ENCODE results near the gene ZNF778. TPM values are rescaled to one million over a fixed set of nuclear protein-coding genes. Genes with fewer than 3 reads are reported as not detected.

The ZNF778 gene
- total and polyA plus RNA-seq, 2 of the 13 experiments (the other 11 are each of a cell fraction or from before 2014, with no cell fraction given): 3.8 to 7.2 TPM

GRCh38 chr16:89232107-89232506, 14.6 kb downstream of the ZNF778 start (continued):
- TF ChIP-seq CBFB (CRISPR knock-in tag; IDR thresholded peaks at IDR 0.05): no peak
- TF ChIP-seq RFXAP (CRISPR knock-in tag; IDR thresholded peaks at IDR 0.05; ENCODE audit: borderline replicate concordance): peak; percentile 84; the same call in 1 of the 2 replicates
- no peak for TF ChIP-seq NAIF1 (CRISPR knock-in tag; IDR thresholded peaks at IDR 0.05; ENCODE audit: borderline replicate concordance)
- no peak for TF ChIP-seq ZNF800 (CRISPR knock-in tag; IDR thresholded peaks at IDR 0.05)
- no peak for TF ChIP-seq BATF2 (CRISPR knock-in tag; IDR thresholded peaks at IDR 0.05)
- TF ChIP-seq E2F1 (CRISPR knock-in tag; IDR thresholded peaks at IDR 0.05): no peak
- TF ChIP-seq ZNF547 (CRISPR knock-in tag; IDR thresholded peaks at IDR 0.05): no peak
- no peak for TF ChIP-seq SUZ12 (IDR thresholded peaks at IDR 0.05; ENCODE audit: low read depth, low read length)
- peak; percentile 59; the same call in 1 of the 2 replicates for TF ChIP-seq MYC (CRISPR knock-in tag; IDR thresholded peaks at IDR 0.05; ENCODE audit: borderline replicate concordance)
- no peak for TF ChIP-seq ASH2L (IDR thresholded peaks at IDR 0.05; ENCODE audit: insufficient read length, low read depth, low read length)
- no peak for TF ChIP-seq PAF1 (CRISPR knock-in tag; IDR thresholded peaks at IDR 0.05)
- no peak for TF ChIP-seq ZSCAN30 (CRISPR knock-in tag; IDR thresholded peaks at IDR 0.05)
- TF ChIP-seq HNRNPLL (IDR thresholded peaks at IDR 0.05; ENCODE audit: low read depth, low read length, poor library complexity, severe bottlenecking): no peak
- TF ChIP-seq FIP1L1 (IDR thresholded peaks at IDR 0.05; ENCODE audit: borderline replicate concordance, insufficient read depth, low read depth, low read length): no peak
- no peak for TF ChIP-seq ZNF7 (CRISPR knock-in tag; IDR thresholded peaks at IDR 0.05)
- peak; percentile 9; the same call in 1 of the 2 replicates for TF ChIP-seq FOXA1 (IDR thresholded peaks at IDR 0.05)
- TF ChIP-seq FOXA1 (CRISPR knock-in tag; IDR thresholded peaks at IDR 0.05): peak; percentile 78
- TF ChIP-seq KDM2A (CRISPR knock-in tag; IDR thresholded peaks at IDR 0.05; ENCODE audit: borderline replicate concordance, low read depth): peak; percentile 48; the same call in 1 of the 2 replicates
- no peak; the same call in 1 of the 2 replicates for TF ChIP-seq SOX13 (IDR thresholded peaks at IDR 0.05)
- peak in 1 of 2 experiments; percentile 73; a peak in 2 of 4 replicates for TF ChIP-seq SOX13 (CRISPR knock-in tag; conservative IDR thresholded peaks at IDR 0.05 in 1 of 2, IDR thresholded peaks at IDR 0.05 in 1 of 2)
- no peak for TF ChIP-seq ZNF180 (CRISPR knock-in tag; IDR thresholded peaks at IDR 0.05; ENCODE audit: borderline replicate concordance, low read depth)
- TF ChIP-seq CBX2 (IDR thresholded peaks at IDR 0.05; ENCODE audit: low read depth, low read length): no peak
- TF ChIP-seq CBX2 (CRISPR knock-in tag; IDR thresholded peaks at IDR 0.05; ENCODE audit: low read depth): no peak
- peak; percentile 45; the same call in 1 of the 2 replicates for TF ChIP-seq ZNF543 (CRISPR knock-in tag; IDR thresholded peaks at IDR 0.05)
- 0 out of 2 replicates have a peak, but pooled peaks have one; percentile 31 for TF ChIP-seq ZBTB38 (CRISPR knock-in tag; IDR thresholded peaks at IDR 0.05)
- TF ChIP-seq MLLT10 (CRISPR knock-in tag; IDR thresholded peaks at IDR 0.05): no peak
- no peak for TF ChIP-seq ZNF629 (CRISPR knock-in tag; conservative IDR thresholded peaks at IDR 0.05)
- no peak for TF ChIP-seq ZNF512 (CRISPR knock-in tag; IDR thresholded peaks at IDR 0.05)

All from HepG2 (cell line).